Frontal cortex (tissue), 4 donors: Measurements from ENCODE around the gene CLPSL2. TPM values are rescaled to one million over a fixed set of nuclear protein-coding genes. Genes with fewer than 3 reads are reported as not detected.

Source experiments
- DNase-seq, 2 donors: peaks; one replicate each; pipeline ENCODE4 v3.0.0; 2012; ENCODE audit warnings: low spot score in 2 of 2
- FAIRE-seq: peaks from 2 replicates; lab custom pipeline; 2012; peaks lifted over from hg19 to GRCh38; lab: Jason Lieb, UNC
- total RNA-seq: library from RNA; depleted of rRNA; stranded (reverse); fragments of >200 nt; gene quantifications from one replicate; pipeline ENCODE4 v1.2.3, GENCODE V29; 2014
- donor health status: control.
- donor health status: control.
- donor health status: control.

The CLPSL2 gene
- total RNA-seq, 1 donor from 2014 or later = not detected

GRCh38 chr6:35817515-35817914 is 41.1 kb downstream of the CLPSL2 start:
- FAIRE-seq (no peak), DNase-seq (no peak)

DNA sequence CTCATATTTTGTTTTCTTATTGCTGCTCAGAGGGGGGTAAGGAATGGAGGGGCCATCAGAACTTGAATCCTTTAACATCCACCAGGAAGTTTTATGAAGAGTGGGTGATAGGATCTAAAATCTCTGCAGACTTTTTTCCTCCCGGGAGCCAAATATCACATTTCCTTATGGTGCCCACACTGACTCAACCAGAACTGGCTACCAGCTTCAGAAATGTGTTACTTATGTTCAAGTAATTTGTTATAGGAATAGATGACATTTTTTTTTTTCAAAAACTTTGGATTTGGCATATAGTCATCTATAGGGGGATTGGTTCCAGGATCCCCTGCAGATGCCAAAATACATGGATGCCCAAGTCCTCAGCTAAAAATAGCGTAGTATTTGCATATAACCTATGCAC is 47.2 kb downstream of the CLPSL2 start:
- FAIRE-seq (no peak), DNase-seq (no peak)

- DNase-seq = no peak
- no peak for FAIRE-seq
These were observed 48.3 kb downstream of the CLPSL2 start for GRCh38 chr6:35824552-35825192.

Other genes starting within 250 kb of the CLPSL2 start
- gene FKBP5, start 87.7 kb upstream of the CLPSL2 start, total RNA-seq = 3.3 TPM
- gene ARMC12, start 39.6 kb upstream of the CLPSL2 start, total RNA-seq = 0.82 TPM
- gene CLPSL1, start 4.4 kb downstream of the CLPSL2 start, total RNA-seq = not detected
- gene CLPS, start 20.7 kb downstream of the CLPSL2 start, total RNA-seq = not detected
- gene LHFPL5, start 28.8 kb downstream of the CLPSL2 start, total RNA-seq = 0.82 TPM
- 128 TPM for gene SRPK1, start 144.5 kb downstream of the CLPSL2 start, total RNA-seq
- gene SLC26A8, start 248.0 kb downstream of the CLPSL2 start, total RNA-seq = 5.7 TPM